ENCODE data around the gene BMS1. TPM values are rescaled to one million over a fixed set of nuclear protein-coding genes. Genes with fewer than 3 reads are reported as not detected.

The BMS1 gene
- total RNA-seq, 4 donors from 2014 or later: 12.4 to 25.2 (median 14.7) TPM

DNA sequence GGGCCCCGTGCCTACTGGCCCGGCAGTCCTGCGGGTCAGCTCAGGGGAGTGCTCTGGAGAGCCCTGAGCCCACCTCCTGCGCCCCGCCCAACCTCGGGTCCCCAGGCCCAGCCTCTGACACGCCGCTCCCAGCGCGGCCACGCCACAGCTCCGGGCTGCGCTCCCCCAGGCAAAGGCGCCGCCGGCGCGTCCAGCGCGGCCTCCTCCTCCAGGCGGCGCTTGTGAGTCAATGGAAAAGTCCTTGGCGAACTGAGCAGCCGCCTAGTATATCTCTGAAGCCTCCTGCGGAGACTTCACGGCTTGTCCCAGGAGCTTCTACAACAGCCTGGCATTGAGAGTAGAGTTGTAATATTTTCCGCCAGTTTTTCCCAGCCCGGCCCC is 29.5 kb upstream of the BMS1 start:
- TF ChIP-seq, protein P1, sequence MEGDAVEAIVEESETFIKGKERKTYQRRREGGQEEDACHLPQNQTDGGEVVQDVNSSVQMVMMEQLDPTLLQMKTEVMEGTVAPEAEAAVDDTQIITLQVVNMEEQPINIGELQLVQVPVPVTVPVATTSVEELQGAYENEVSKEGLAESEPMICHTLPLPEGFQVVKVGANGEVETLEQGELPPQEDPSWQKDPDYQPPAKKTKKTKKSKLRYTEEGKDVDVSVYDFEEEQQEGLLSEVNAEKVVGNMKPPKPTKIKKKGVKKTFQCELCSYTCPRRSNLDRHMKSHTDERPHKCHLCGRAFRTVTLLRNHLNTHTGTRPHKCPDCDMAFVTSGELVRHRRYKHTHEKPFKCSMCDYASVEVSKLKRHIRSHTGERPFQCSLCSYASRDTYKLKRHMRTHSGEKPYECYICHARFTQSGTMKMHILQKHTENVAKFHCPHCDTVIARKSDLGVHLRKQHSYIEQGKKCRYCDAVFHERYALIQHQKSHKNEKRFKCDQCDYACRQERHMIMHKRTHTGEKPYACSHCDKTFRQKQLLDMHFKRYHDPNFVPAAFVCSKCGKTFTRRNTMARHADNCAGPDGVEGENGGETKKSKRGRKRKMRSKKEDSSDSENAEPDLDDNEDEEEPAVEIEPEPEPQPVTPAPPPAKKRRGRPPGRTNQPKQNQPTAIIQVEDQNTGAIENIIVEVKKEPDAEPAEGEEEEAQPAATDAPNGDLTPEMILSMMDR (IDR thresholded peaks at IDR 0.05): peak in 2 of 3 donors; percentile 53 to 55
- DNase-seq (ENCODE audit: low spot score) (peak; percentile 63), ATAC-seq (ENCODE audit: low FRiP score) (peak; percentile 87)

DNA sequence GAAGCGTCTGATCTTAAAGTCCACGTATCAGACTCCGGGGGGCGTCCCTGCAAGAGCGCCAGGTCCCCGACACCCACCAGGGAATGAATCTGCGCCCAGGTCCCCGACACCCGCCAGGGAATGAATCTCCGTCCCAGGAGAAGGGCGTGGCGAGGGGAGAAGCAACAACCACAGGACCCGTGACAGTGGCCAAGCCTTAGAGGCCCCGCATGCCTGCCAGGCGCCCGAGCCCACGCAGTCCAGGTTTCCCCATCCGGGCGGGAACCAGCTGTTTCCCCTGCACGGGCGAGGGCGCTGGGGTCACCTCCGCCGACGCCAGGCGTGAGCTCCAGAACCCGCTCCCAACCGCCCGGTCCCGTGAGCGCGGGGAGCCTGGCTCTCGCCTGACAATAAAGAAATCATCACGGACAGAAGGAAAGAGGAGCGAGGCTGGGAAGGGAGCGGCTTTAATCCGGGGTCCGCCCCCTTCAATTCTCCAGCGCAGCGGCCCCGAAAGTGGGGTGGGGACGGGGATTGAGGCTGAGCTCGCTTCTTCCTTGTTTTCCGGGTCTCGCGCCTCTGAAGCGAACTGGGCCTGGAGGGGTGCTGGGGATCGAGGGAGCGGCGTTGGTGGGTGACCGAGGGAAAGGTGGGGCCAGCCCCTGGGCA is 29.0 kb upstream of the BMS1 start:
- ATAC-seq (ENCODE audit: low FRiP score) (peak; percentile 21), DNase-seq (ENCODE audit: low spot score) (no peak)

DNA sequence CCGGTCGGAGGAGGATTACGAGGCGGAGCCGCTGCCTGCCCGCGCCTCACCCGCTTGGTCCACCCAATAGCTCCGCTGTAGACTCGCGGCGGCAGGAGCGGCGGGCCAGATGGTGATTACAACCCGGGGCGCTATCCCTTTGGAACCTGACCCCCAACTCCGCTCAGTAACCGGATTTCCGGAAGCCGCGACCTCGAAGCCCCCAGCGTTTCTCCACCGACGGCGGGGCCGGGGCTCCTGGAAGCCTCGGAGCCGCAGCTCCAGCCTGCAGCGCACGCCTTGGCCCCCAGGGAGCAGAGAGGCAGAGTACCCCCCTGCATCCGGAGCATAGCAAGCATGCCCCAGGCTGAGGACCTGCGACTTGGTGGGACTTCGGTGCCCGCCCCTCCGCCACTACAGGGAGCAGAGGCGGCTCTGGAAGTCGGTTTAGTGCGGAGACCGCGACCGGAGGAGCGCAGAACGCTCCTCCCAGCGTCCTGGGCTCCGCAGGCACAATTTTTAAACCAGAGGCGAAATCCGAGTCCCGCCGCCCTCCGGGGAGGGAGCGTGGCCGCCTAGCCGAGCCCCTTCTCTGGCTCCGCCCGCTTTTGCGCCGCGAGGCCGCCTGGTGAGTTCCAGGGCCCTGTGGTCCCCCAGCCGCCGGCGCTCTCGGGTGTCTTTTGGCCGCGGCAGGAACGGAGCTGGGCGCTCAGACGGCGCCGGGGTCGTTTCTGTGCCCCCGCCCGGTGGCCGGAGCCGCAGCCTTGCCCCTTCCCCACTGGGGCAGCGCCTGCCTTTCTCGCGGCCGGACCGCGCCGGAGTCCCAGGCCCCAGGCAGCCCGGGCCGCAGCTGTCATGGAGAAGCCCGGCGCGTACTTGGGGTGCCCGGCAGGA is 28.2 kb upstream of the BMS1 start:
- TF ChIP-seq, protein P1 (IDR thresholded peaks at IDR 0.05): no peak
- ATAC-seq (ENCODE audit: low FRiP score) (peak; percentile 71), DNase-seq (ENCODE audit: low spot score) (no peak)

More for the DNA sequence above, 29.0 kb upstream of the BMS1 start:
- TF ChIP-seq, protein P1 (IDR thresholded peaks at IDR 0.05): no peak

DNA sequence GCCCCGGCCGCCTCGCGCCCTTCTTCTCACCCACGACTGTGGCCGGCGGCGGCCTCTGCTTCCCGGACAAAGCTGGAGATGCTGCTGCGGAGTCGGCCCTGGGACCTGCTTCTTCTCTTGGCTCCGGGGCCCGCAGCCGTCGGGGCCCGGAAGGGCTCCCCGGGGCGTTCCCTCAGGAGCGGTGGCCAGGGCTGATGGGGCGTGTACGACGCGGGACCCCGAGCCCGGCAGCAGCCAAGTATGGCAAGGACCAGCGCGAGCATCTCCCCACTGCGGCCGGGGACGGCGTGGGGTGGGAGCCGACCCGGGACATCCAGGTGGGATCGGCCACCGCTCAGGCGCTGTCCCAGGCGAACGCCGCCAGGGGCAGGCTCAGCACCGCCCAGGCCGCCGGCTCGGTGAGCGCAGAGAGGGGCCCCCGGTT is 27.6 kb upstream of the BMS1 start:
- DNase-seq (ENCODE audit: low spot score) (no peak), ATAC-seq (ENCODE audit: low FRiP score) (peak; percentile 19)
- TF ChIP-seq, protein P1 (IDR thresholded peaks at IDR 0.05): no peak

DNA sequence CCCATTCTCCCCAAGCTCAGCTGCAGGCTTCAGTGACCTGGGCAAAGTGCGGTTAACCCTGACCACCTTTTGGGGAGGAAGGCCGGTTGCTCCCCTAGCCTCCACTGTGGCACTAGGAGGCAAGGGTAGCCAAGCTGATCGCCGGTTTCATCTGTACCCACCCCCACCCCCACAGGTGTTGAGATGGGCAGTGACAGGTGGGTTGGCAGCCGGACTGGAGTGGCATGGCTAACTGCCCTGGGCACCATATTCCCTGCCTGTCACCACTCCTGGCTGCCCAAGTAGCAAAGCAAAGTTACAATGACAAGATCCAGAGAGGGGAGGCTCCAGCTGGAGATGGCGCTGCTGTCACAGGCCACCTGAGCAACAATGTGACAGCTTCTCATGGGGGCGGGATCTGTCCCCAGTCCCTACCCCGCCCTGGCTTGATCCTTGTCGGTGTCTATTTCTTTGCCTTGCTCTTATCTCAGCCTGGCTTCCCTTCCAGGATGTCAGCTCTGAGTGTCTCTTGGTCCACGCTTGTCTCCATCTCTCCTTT is 27.0 kb upstream of the BMS1 start:
- TF ChIP-seq, protein P1 (IDR thresholded peaks at IDR 0.05): no peak
- ATAC-seq (ENCODE audit: low FRiP score) (no peak), DNase-seq (ENCODE audit: low spot score) (no peak)

DNA sequence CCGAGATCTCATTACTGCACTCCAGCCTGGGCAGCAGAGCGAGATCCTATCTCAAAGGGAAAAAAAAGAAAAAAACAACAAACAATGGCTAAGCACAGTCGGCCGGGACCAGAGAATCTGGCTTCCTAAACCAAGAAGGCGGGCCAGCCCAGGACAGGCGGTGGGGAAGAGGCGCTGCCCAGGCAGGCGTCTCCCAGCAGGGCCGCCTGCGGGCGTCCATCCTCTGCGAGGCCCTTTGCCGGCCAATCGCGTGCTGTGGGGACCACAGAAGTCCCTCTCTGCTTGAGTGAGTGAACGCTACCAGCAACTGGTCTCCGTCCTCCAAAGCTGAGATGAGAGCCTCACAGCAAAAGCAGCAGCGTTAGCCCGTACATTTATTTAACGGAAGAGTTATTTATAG is 14.7 kb upstream of the BMS1 start:
- ATAC-seq (ENCODE audit: low FRiP score): no peak
- DNase-seq (ENCODE audit: low spot score): no peak
- TF ChIP-seq, protein P1 (IDR thresholded peaks at IDR 0.05): no peak

Data from omental fat pad (tissue), 4 donors.